ENCODE measurements around the gene CNTNAP2.

- TF ChIP-seq POLR2A (IDR thresholded peaks at IDR 0.05) (no peak), CTCF (IDR thresholded peaks at IDR 0.05) (no peak), EP300 (IDR thresholded peaks at IDR 0.05) (no peak), POLR2AphosphoS5 (IDR thresholded peaks at IDR 0.05) (no peak)
Observed at GRCh38 chr7:148182264-148182663, 2065.7 kb downstream of the CNTNAP2 start.
